GM12878 (cell line): ENCODE data around the gene SPINK4. TPM values are rescaled to one million over a fixed set of nuclear protein-coding genes. Genes with fewer than 3 reads are reported as not detected.

ENCODE experiments used
- CHD2 ChIP-seq: IDR thresholded peaks from 2 replicates; pipeline ENCODE4 v1.6.1; 2011; ENCODE audit warnings: low read depth, low read length, improper control_type of control experiment, borderline replicate concordance
- CREB1 ChIP-seq: IDR thresholded peaks from 2 replicates; pipeline ENCODE4 v1.6.1; 2012; ENCODE audit warnings: low read depth, mild to moderate bottlenecking, inconsistent platforms
- CREM ChIP-seq: IDR thresholded peaks from 2 replicates; pipeline ENCODE4 v1.6.1; 2014; ENCODE audit warnings: antibody characterized with exemption, low read depth
- E2F8 ChIP-seq: fragments of 450-650 bp; IDR thresholded peaks from 2 replicates; pipeline ENCODE4 v1.6.1; 2018; ENCODE audit warnings: mild to moderate bottlenecking, low read depth, moderate library complexity; ENCODE audit not compliant: partially characterized antibody
- ETV6 ChIP-seq, 2 experiments: fragments of 450-650 bp in 1 of 2; IDR thresholded peaks in 1 of 2; conservative IDR thresholded peaks in 1 of 2; 2 replicates each; pipeline ENCODE4 v1.6.1; 2014; ENCODE audit warnings: antibody characterized with exemption in 1 of 2, borderline replicate concordance in 1 of 2, low read depth in 1 of 2, mild to moderate bottlenecking in 1 of 2, moderate library complexity in 1 of 2
- IKZF1 ChIP-seq: fragments of 450-650 bp; conservative IDR thresholded peaks from 2 replicates; pipeline ENCODE4 v1.6.1; 2017; ENCODE audit warnings: antibody characterized with exemption, mild to moderate bottlenecking
- IKZF2 ChIP-seq, 2 experiments: fragments of 450-650 bp; IDR thresholded peaks; 2 replicates each; pipeline ENCODE4 v1.6.1; 2017; ENCODE audit warnings: mild to moderate bottlenecking in 2 of 2, moderate library complexity in 2 of 2
- IRF4 ChIP-seq: IDR thresholded peaks from 2 replicates; pipeline ENCODE4 v1.6.1; 2011; ENCODE audit warnings: low read depth, low read length
- JUNB ChIP-seq: IDR thresholded peaks from 2 replicates; pipeline ENCODE4 v1.6.1; 2016; ENCODE audit warnings: antibody characterized with exemption, mild to moderate bottlenecking
- KAT2A ChIP-seq: conservative IDR thresholded peaks from 2 replicates; pipeline ENCODE4 v1.6.1; 2011; ENCODE audit warnings: low read depth, low read length; ENCODE audit not compliant: control insufficient read depth
- MTA3 ChIP-seq: IDR thresholded peaks from 2 replicates; pipeline ENCODE4 v1.6.1; 2012; ENCODE audit warnings: low read length, inconsistent platforms, borderline replicate concordance
- MXI1 ChIP-seq: fragments of 150-350 bp; IDR thresholded peaks from 2 replicates; pipeline ENCODE4 v1.6.1; 2011; ENCODE audit warnings: low read depth, mild to moderate bottlenecking, inconsistent platforms, low read length, improper control_type of control experiment
- NBN ChIP-seq: fragments of 450-650 bp; IDR thresholded peaks from 2 replicates; pipeline ENCODE4 v1.6.1; 2016
- PAX5 ChIP-seq: IDR thresholded peaks from 2 replicates; pipeline ENCODE4 v1.6.1; 2011; ENCODE audit warnings: low read depth, low read length, borderline replicate concordance
- RB1 ChIP-seq: fragments of 450-650 bp; formaldehyde crosslinking; IDR thresholded peaks from 2 replicates; pipeline ENCODE4 v1.6.1; 2017; ENCODE audit warnings: mild to moderate bottlenecking, borderline replicate concordance
- SIN3A ChIP-seq: IDR thresholded peaks from 2 replicates; pipeline ENCODE4 v1.6.1; 2012; ENCODE audit warnings: low read depth, low read length, improper control_type of control experiment
- SMAD1 ChIP-seq: fragments of 450-650 bp; IDR thresholded peaks from 2 replicates; pipeline ENCODE4 v1.6.1; 2018; ENCODE audit warnings: mild to moderate bottlenecking, low read depth; ENCODE audit not compliant: partially characterized antibody
- SPI1 ChIP-seq: IDR thresholded peaks from 2 replicates; pipeline ENCODE4 v1.6.1; 2011; ENCODE audit warnings: low read depth, mild to moderate bottlenecking, low read length, moderate library complexity, borderline replicate concordance; ENCODE audit not compliant: insufficient read depth
- SREBF2 ChIP-seq: IDR thresholded peaks from 2 replicates; pipeline ENCODE4 v1.6.1; 2012; ENCODE audit warnings: mild to moderate bottlenecking, low read length
- STAT1 ChIP-seq: fragments of 450-650 bp; conservative IDR thresholded peaks from 2 replicates; pipeline ENCODE4 v1.6.1; 2014; ENCODE audit warnings: antibody characterized with exemption, mild to moderate bottlenecking
- ZNF207 ChIP-seq: fragments of 450-650 bp; IDR thresholded peaks from 2 replicates; pipeline ENCODE4 v1.6.1; 2014; ENCODE audit warnings: antibody characterized with exemption, mild to moderate bottlenecking, borderline replicate concordance
- ZNF384 ChIP-seq: IDR thresholded peaks from 2 replicates; pipeline ENCODE4 v1.6.1; 2012; ENCODE audit warnings: low read depth, mild to moderate bottlenecking, low read length, improper control_type of control experiment, borderline replicate concordance
- polyA plus RNA-seq, 11 experiments: library from polyadenylated mRNA; depleted of rRNA in 4 of 11; unstranded in 6 of 11; stranded (reverse) in 5 of 11; fragments of >200 nt; fragmentation: Nextera tagmentation in 4 of 11; fragmentation: Illumina TruSeq in 1 of 11; extraction: Ambion mirVana in 4 of 11; extraction: Trizol in 1 of 11; gene quantifications; 1 replicate in 1 of 11; 2 replicates in 10 of 11; pipeline versions ENCODE4 v1.2.1 to v1.2.3, GENCODE V29; 2011 to 2016; ENCODE audit warnings: inconsistent platforms in 2 of 11, missing spikeins in 2 of 11, low read depth in 1 of 11
- total RNA-seq, 4 experiments: library from RNA; depleted of rRNA in 3 of 4; stranded (reverse); fragments of >200 nt in 3 of 4; fragmentation: Illumina TruSeq in 1 of 4; extraction: Trizol in 1 of 4; gene quantifications; 2 replicates each; pipeline versions ENCODE4 v1.2.1 to v1.2.3, GENCODE V29; 2013 to 2021
- TF ChIP-seq, protein P1 (sequence below): IDR thresholded peaks from 2 replicates; pipeline ENCODE4 v1.6.1; 2012; ENCODE audit warnings: mild to moderate bottlenecking, low read depth, low read length
- TF ChIP-seq, protein P2 (sequence below): fragments of 450-650 bp; IDR thresholded peaks from 2 replicates; pipeline ENCODE4 v1.6.1; 2014; ENCODE audit warnings: mild to moderate bottlenecking

Gene SPINK4
- total and polyA plus RNA-seq, 10 of the 15 experiments (the other 5 are each of a cell fraction or from before 2014, with no cell fraction given), result not detected

GRCh38 chr9:33227008-33227398 lies 13.0 kb upstream of the SPINK4 start (continued):
- TF ChIP-seq ETV6 (conservative IDR thresholded peaks at IDR 0.05 in 1 of 2, IDR thresholded peaks at IDR 0.05 in 1 of 2; ENCODE audit: borderline replicate concordance in 1 of 2, low read depth in 1 of 2) (peak in 1 of 2 experiments; percentile 86; a peak in 2 of 4 replicates), ZNF207 (no peak), PAX5 (no peak), CHD2 (no peak), IKZF1 (0 out of 2 replicates have a peak, but pooled peaks have one; percentile 38), KAT2A (no peak), NBN (peak; percentile 55; the same call in 1 of the 2 replicates), SIN3A (no peak), SREBF2 (no peak), SPI1 (peak; percentile 93), STAT1 (no peak), CREB1 (peak; percentile 85), MXI1 (no peak), SMAD1 (no peak), JUNB (peak; percentile 77), ZNF384 (peak; percentile 52; the same call in 1 of the 2 replicates), CREM (peak; percentile 69; the same call in 1 of the 2 replicates), MTA3 (peak; percentile 49; the same call in 1 of the 2 replicates), IRF4 (peak; percentile 45; the same call in 1 of the 2 replicates), IKZF2 (IDR thresholded peaks at IDR 0.05) (peak in 1 of 2 experiments; percentile 60; a peak in 2 of 4 replicates), RB1 (no peak), E2F8 (no peak)
- TF ChIP-seq, protein P1, sequence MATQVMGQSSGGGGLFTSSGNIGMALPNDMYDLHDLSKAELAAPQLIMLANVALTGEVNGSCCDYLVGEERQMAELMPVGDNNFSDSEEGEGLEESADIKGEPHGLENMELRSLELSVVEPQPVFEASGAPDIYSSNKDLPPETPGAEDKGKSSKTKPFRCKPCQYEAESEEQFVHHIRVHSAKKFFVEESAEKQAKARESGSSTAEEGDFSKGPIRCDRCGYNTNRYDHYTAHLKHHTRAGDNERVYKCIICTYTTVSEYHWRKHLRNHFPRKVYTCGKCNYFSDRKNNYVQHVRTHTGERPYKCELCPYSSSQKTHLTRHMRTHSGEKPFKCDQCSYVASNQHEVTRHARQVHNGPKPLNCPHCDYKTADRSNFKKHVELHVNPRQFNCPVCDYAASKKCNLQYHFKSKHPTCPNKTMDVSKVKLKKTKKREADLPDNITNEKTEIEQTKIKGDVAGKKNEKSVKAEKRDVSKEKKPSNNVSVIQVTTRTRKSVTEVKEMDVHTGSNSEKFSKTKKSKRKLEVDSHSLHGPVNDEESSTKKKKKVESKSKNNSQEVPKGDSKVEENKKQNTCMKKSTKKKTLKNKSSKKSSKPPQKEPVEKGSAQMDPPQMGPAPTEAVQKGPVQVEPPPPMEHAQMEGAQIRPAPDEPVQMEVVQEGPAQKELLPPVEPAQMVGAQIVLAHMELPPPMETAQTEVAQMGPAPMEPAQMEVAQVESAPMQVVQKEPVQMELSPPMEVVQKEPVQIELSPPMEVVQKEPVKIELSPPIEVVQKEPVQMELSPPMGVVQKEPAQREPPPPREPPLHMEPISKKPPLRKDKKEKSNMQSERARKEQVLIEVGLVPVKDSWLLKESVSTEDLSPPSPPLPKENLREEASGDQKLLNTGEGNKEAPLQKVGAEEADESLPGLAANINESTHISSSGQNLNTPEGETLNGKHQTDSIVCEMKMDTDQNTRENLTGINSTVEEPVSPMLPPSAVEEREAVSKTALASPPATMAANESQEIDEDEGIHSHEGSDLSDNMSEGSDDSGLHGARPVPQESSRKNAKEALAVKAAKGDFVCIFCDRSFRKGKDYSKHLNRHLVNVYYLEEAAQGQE, result no peak
- TF ChIP-seq, protein P2, sequence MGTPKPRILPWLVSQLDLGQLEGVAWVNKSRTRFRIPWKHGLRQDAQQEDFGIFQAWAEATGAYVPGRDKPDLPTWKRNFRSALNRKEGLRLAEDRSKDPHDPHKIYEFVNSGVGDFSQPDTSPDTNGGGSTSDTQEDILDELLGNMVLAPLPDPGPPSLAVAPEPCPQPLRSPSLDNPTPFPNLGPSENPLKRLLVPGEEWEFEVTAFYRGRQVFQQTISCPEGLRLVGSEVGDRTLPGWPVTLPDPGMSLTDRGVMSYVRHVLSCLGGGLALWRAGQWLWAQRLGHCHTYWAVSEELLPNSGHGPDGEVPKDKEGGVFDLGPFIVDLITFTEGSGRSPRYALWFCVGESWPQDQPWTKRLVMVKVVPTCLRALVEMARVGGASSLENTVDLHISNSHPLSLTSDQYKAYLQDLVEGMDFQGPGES, result no peak
